Testis (tissue), 2 donors: ENCODE data around the gene TTLL7.

Experiments used
- CTCF ChIP-seq, 3 experiments: fragments of 450-650 bp in 2 of 3; fragments of 200-600 bp in 1 of 3; sonication (generic) in 1 of 3; IDR thresholded peaks; one replicate each; pipeline ENCODE4 v1.5.1; 2016 to 2019; ENCODE audit warnings: antibody characterized with exemption in 3 of 3, mild to moderate bottlenecking in 2 of 3, moderate library complexity in 1 of 3
- POLR2A ChIP-seq: fragments of 450-650 bp; IDR thresholded peaks from one replicate; pipeline ENCODE4 v1.6.1; 2017; ENCODE audit warnings: antibody characterized with exemption, mild to moderate bottlenecking, moderate library complexity

GRCh38 chr1:83934550-83934949, 64.4 kb downstream of the TTLL7 start:
- TF ChIP-seq CTCF (IDR thresholded peaks at IDR 0.05) (no peak), POLR2A (no peak)
